SK-N-SH (cell line): ENCODE results near the gene ZNF766. TPM values are rescaled to one million over a fixed set of nuclear protein-coding genes. Genes with fewer than 3 reads are reported as not detected.

ENCODE experiments used
- CTCF ChIA-PET: fragments of 300-600, 350-600 bp; formaldehyde crosslinking; extraction: SDS; loops from one replicate; lab custom pipeline; 2021; lab: Yijun Ruan, JAX
- POLR2A ChIA-PET: fragments of 350-600 bp; sonication (Branson Sonifier 250); formaldehyde crosslinking; extraction: SDS; loops from one replicate; lab custom pipeline; 2020; ENCODE audit warnings: antibody characterized with exemption, inconsistent platforms; lab: Yijun Ruan, JAX
- DNase-seq: peaks from one replicate; pipeline ENCODE4 v3.0.0; 2012
- H2AFZ ChIP-seq: fragments of 200-600 bp; sonication (generic); 2 replicates; pipeline ENCODE4 v1.8.1; 2016; ENCODE audit warnings: antibody characterized with exemption, mild to moderate bottlenecking, low read depth
- H3F3A ChIP-seq: fragments of 200-600 bp; sonication (generic); replicated peaks from 2 replicates; pipeline ENCODE3; 2016; ENCODE audit warnings: antibody characterized with exemption, mild to moderate bottlenecking; ENCODE audit not compliant: insufficient read depth
- H3K27ac ChIP-seq, 2 experiments: fragments of 200-500 bp in 1 of 2; fragments of 200-600 bp in 1 of 2; sonication (Bioruptor generic) in 1 of 2; sonication (generic), shearing (Covaris generic) in 1 of 2; 2 replicates each; pipeline versions ENCODE4 v1.5.1 to v1.6.1; 2014 to 2016; ENCODE audit warnings: low read depth in 2 of 2, inconsistent platforms in 1 of 2, low read length in 1 of 2, mild to moderate bottlenecking in 1 of 2, mixed read lengths in 1 of 2
- H3K27me3 ChIP-seq: fragments of 200-600 bp; sonication (generic), shearing (Covaris generic); 2 replicates; pipeline ENCODE4 v1.6.1; 2016; ENCODE audit warnings: mixed run types; ENCODE audit not compliant: insufficient read depth
- H3K36me3 ChIP-seq, 2 experiments: fragments of 200-500 bp in 1 of 2; fragments of 200-600 bp in 1 of 2; sonication (Bioruptor generic) in 1 of 2; sonication (generic) in 1 of 2; replicated peaks in 1 of 2; 2 replicates each; pipeline versions ENCODE3 to v1.5.1; 2014 to 2016; ENCODE audit warnings: low read length in 1 of 2, mild to moderate bottlenecking in 1 of 2; ENCODE audit not compliant: insufficient read depth in 2 of 2, control insufficient read depth in 1 of 2
- H3K4me1 ChIP-seq, 2 experiments: fragments of 200-500 bp in 1 of 2; fragments of 200-600 bp in 1 of 2; sonication (Bioruptor generic) in 1 of 2; sonication (generic), shearing (Covaris generic) in 1 of 2; 2 replicates each; pipeline versions ENCODE4 v1.5.1 to v1.6.1; 2014 to 2016; ENCODE audit warnings: low read depth in 1 of 2, low read length in 1 of 2, mixed run types in 1 of 2; ENCODE audit not compliant: insufficient read depth in 2 of 2, control insufficient read depth in 1 of 2
- H3K4me2 ChIP-seq: fragments of 200-600 bp; sonication (generic), shearing (Covaris generic); 2 replicates; pipeline ENCODE4 v1.6.1; 2017; ENCODE audit warnings: mixed run types
- H3K4me3 ChIP-seq, 2 experiments: fragments of 200-500 bp in 1 of 2; fragments of 200-600 bp in 1 of 2; sonication (Bioruptor generic) in 1 of 2; sonication (generic), shearing (Covaris generic) in 1 of 2; 2 replicates each; pipeline versions ENCODE4 v1.5.1 to v1.8.1; 2014 to 2016; ENCODE audit warnings: low read depth in 2 of 2, inconsistent platforms in 1 of 2, low read length in 1 of 2, mild to moderate bottlenecking in 1 of 2, mixed read lengths in 1 of 2, moderate library complexity in 1 of 2
- H3K79me2 ChIP-seq: fragments of 200-600 bp; sonication (generic); 2 replicates; pipeline ENCODE4 v1.8.1; 2017; ENCODE audit warnings: mild to moderate bottlenecking; ENCODE audit not compliant: insufficient read depth
- H3K9ac ChIP-seq: fragments of 200-600 bp; sonication (generic); 2 replicates; pipeline ENCODE4 v1.6.1; 2017; ENCODE audit warnings: mixed run types
- H3K9me2 ChIP-seq: fragments of 200-600 bp; sonication (generic); 2 replicates; pipeline ENCODE4 v1.6.1; 2017; ENCODE audit warnings: mixed run types
- H3K9me3 ChIP-seq: fragments of 200-600 bp; sonication (generic); 2 replicates; pipeline ENCODE4 v1.6.1; 2017; ENCODE audit warnings: mixed run types, mild to moderate bottlenecking, moderate library complexity
- H4K20me1 ChIP-seq: fragments of 200-600 bp; sonication (generic); 2 replicates; pipeline ENCODE4 v1.6.1; 2017; ENCODE audit warnings: mild to moderate bottlenecking, mixed run types; ENCODE audit not compliant: insufficient read depth
- CHD2 ChIP-seq: fragments of 150-350 bp; IDR thresholded peaks from 2 replicates; pipeline ENCODE4 v1.6.1; 2018; ENCODE audit warnings: low read length; ENCODE audit not compliant: partially characterized antibody
- ELF1 ChIP-seq: IDR thresholded peaks from 2 replicates; pipeline ENCODE4 v1.4.0; 2012
- EP300 ChIP-seq, 2 experiments: IDR thresholded peaks; 2 replicates each; pipeline versions ENCODE4 v1.4.0 to v1.6.1; 2012; ENCODE audit warnings: borderline replicate concordance in 1 of 2, low read depth in 1 of 2, low read length in 1 of 2
- FOSL2 ChIP-seq: IDR thresholded peaks from 2 replicates; pipeline ENCODE4 v1.4.0; 2012; ENCODE audit warnings: low read depth, mild to moderate bottlenecking, moderate library complexity, borderline replicate concordance
- NFIC ChIP-seq: IDR thresholded peaks from 2 replicates; pipeline ENCODE4 v1.4.0; 2012; ENCODE audit warnings: borderline replicate concordance
- NRF1 ChIP-seq: IDR thresholded peaks from 2 replicates; pipeline ENCODE4 v1.6.1; 2012; ENCODE audit warnings: low read depth, mild to moderate bottlenecking, low read length
- RCOR1 ChIP-seq: fragments of 150-350 bp; IDR thresholded peaks from 2 replicates; pipeline ENCODE4 v1.6.1; 2017; ENCODE audit warnings: antibody characterized with exemption, low read length
- SIN3A ChIP-seq: IDR thresholded peaks from 2 replicates; pipeline ENCODE4 v1.6.1; 2012; ENCODE audit warnings: low read depth, mild to moderate bottlenecking, low read length, moderate library complexity, borderline replicate concordance
- TAF1 ChIP-seq: IDR thresholded peaks from 2 replicates; pipeline ENCODE4 v1.6.1; 2012; ENCODE audit warnings: low read depth, mild to moderate bottlenecking, low read length, moderate library complexity, borderline replicate concordance
- YY1 ChIP-seq: IDR thresholded peaks from 2 replicates; pipeline ENCODE4 v1.4.0; 2012; ENCODE audit warnings: low read depth, mild to moderate bottlenecking
- WGBS: methylation state at CpG from one replicate; pipeline ENCODE4 v1.1.6; 2017; ENCODE audit warnings: low lambda C conversion rate; 5-methylcytosine and 5-hydroxymethylcytosine counted together
- polyA plus RNA-seq, 3 experiments: library from polyadenylated mRNA; depleted of rRNA; stranded (reverse); fragments of >200 nt; gene quantifications; 2 replicates each; pipeline ENCODE4 v1.2.3, GENCODE V29; 2012
- TF ChIP-seq, protein P1 (sequence below): fragments of 200-600 bp; sonication (generic); IDR thresholded peaks from 2 replicates; pipeline ENCODE4 v1.6.1; 2017; ENCODE audit warnings: antibody characterized with exemption, mild to moderate bottlenecking, moderate library complexity
- TF ChIP-seq, protein P2 (sequence below): fragments of 150-350 bp; IDR thresholded peaks from 2 replicates; pipeline ENCODE4 v1.6.1; 2016; ENCODE audit warnings: mild to moderate bottlenecking, low read depth, low read length

ZNF766 gene
- polyA plus RNA-seq, 1 of the 3 experiments (the other 2 are of a cell fraction) = 3.9 TPM

DNA sequence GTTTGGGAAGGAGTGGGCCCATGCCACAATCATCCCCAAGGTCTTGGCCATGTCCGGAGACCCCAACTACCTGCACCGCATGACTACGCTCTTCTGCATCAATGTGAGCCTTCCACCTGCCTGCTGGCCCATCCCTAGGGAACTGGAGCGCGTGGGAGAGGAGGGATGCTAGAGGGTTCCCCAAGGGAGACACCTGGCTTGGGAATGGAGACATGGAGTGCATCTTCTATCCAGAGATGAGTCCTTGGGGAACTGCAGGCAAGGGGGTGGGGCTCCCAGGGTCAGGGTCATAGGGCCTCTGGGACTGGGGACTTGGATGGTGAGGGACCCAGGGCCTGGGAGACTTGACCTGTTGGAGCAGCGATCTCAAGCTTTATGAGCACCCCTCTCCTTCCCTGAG, 48.4 kb upstream of the ZNF766 start:
- H3K4me2 ChIP-seq = no peak overlapping the region
- DNase-seq = no peak
- H3K27me3 ChIP-seq = no peaks in the 10 kb centered on the region
- H3K79me2 ChIP-seq = no peaks in the 10 kb centered on the region
- H2AFZ ChIP-seq = no peak overlapping the region
- no peak overlapping the region for H3K9ac ChIP-seq
- H3K4me1 ChIP-seq = no peaks in the 10 kb centered on the region
- no peak overlapping the region for H3K4me3 ChIP-seq
- H3F3A ChIP-seq = no peaks in the 10 kb centered on the region
- peaks cover 76 to 86% of the 10 kb centered on the region in 2 experiments for H3K36me3 ChIP-seq
- ChIA-PET CTCF (no interaction called here), POLR2A (no interaction called here)
- TF ChIP-seq CHD2 (no peak), YY1 (no peak), ELF1 (no peak), TAF1 (no peak), RCOR1 (no peak)
- TF ChIP-seq, protein P1, sequence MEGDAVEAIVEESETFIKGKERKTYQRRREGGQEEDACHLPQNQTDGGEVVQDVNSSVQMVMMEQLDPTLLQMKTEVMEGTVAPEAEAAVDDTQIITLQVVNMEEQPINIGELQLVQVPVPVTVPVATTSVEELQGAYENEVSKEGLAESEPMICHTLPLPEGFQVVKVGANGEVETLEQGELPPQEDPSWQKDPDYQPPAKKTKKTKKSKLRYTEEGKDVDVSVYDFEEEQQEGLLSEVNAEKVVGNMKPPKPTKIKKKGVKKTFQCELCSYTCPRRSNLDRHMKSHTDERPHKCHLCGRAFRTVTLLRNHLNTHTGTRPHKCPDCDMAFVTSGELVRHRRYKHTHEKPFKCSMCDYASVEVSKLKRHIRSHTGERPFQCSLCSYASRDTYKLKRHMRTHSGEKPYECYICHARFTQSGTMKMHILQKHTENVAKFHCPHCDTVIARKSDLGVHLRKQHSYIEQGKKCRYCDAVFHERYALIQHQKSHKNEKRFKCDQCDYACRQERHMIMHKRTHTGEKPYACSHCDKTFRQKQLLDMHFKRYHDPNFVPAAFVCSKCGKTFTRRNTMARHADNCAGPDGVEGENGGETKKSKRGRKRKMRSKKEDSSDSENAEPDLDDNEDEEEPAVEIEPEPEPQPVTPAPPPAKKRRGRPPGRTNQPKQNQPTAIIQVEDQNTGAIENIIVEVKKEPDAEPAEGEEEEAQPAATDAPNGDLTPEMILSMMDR = no peak
- no peaks in the 10 kb centered on the region for H3K9me2 ChIP-seq
- H3K9me3 ChIP-seq = no peaks in the 10 kb centered on the region
- no peak overlapping the region for H3K27ac ChIP-seq
- no peaks in the 10 kb centered on the region for H4K20me1 ChIP-seq
- 93% methylated on average over 6 of the region's 6 CpGs for WGBS

DNA sequence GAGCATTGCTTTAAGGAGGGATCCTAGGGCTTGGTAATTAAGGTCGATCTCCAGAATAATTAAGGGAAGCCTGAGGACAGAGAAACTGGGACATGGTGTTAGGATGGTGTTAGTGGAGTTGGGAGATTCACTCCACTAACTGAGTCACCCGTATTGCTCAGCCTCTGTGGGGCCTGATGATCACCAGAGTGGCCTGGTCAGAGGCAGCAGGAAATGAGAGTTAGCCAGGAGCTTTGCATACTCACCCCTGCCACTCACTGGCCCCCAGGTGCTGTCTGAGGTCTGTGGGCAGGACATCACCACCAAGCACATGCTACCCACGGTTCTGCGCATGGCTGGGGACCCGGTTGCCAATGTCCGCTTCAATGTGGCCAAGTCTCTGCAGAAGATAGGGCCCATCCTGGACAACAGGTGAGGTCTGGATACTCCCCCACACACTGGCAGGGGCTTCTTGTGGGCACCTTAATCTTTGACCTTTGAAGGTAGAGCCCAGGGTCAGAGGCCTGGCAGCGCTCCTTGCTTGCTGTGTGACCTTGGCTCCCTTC, 47.5 kb upstream of the ZNF766 start:
- CTCF ChIA-PET = interaction anchor here (1.0 kb wide), 1 partner anchor 82 kb away, joined by 4 read pairs; the partner anchor contains the start of gene ZNF616

More for the DNA sequence above, 47.5 kb upstream of the ZNF766 start:
- H3F3A ChIP-seq = no peaks in the 10 kb centered on the region
- no peak overlapping the region for H3K4me3 ChIP-seq
- H3K4me2 ChIP-seq = no peak overlapping the region
- DNase-seq = no peak
- H3K9me3 ChIP-seq = no peaks in the 10 kb centered on the region
- whole genome bisulfite sequencing = 91% methylated on average over 6 of the region's 7 CpGs
- no peak overlapping the region for H3K9ac ChIP-seq
- H3K79me2 ChIP-seq = no peaks in the 10 kb centered on the region
- TF ChIP-seq NFIC (no peak), FOSL2 (no peak), CHD2 (no peak), NRF1 (no peak), EP300 (IDR thresholded peaks at IDR 0.05; ENCODE audit: borderline replicate concordance in 1 of 2, low read depth in 1 of 2, low read length in 1 of 2) (no peak), YY1 (no peak), SIN3A (no peak)
- TF ChIP-seq, protein P2, sequence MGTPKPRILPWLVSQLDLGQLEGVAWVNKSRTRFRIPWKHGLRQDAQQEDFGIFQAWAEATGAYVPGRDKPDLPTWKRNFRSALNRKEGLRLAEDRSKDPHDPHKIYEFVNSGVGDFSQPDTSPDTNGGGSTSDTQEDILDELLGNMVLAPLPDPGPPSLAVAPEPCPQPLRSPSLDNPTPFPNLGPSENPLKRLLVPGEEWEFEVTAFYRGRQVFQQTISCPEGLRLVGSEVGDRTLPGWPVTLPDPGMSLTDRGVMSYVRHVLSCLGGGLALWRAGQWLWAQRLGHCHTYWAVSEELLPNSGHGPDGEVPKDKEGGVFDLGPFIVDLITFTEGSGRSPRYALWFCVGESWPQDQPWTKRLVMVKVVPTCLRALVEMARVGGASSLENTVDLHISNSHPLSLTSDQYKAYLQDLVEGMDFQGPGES = no peak
- no peaks in the 10 kb centered on the region for H4K20me1 ChIP-seq
- no peaks in the 10 kb centered on the region for H3K27me3 ChIP-seq
- H3K27ac ChIP-seq = no peak overlapping the region
- no peak overlapping the region for H2AFZ ChIP-seq
- H3K4me1 ChIP-seq = no peaks in the 10 kb centered on the region
- no peaks in the 10 kb centered on the region for H3K9me2 ChIP-seq
- peaks cover 78 to 87% of the 10 kb centered on the region in 2 experiments for H3K36me3 ChIP-seq
- POLR2A ChIA-PET = no interaction called here
